SU-DHL-6 (cell line): ENCODE measurements around the gene PLCB2.

ENCODE experiments used
- H2AFZ ChIP-seq: fragments of 200-600 bp; sonication (generic); 2 replicates; pipeline ENCODE4 v1.6.1; 2014; ENCODE audit warnings: low read depth, mild to moderate bottlenecking, moderate library complexity, mixed read lengths, antibody characterized with exemption, low read length; ENCODE audit not compliant: severe bottlenecking
- H3F3A ChIP-seq: fragments of 200-600 bp; shearing (Covaris generic); 2 replicates; pipeline ENCODE4 v1.6.0; 2016; ENCODE audit warnings: antibody characterized with exemption, mild to moderate bottlenecking; ENCODE audit not compliant: insufficient read depth
- H3K27ac ChIP-seq: fragments of 200-600 bp; sonication (generic); 2 replicates; pipeline ENCODE4 v1.5.1; 2016; ENCODE audit warnings: low read depth, mild to moderate bottlenecking, low read length, moderate library complexity, mixed read lengths
- H3K27me3 ChIP-seq: fragments of 200-600 bp; sonication (generic), shearing (Covaris generic); 2 replicates; pipeline ENCODE4 v1.6.0; 2014; ENCODE audit warnings: mild to moderate bottlenecking, low read length
- H3K36me3 ChIP-seq: fragments of 200-600 bp; sonication (generic); 2 replicates; pipeline ENCODE4 v1.6.1; 2014; ENCODE audit warnings: mild to moderate bottlenecking, low read length, mixed read lengths
- H3K4me2 ChIP-seq: fragments of 300-600, 200-600 bp; shearing (Covaris generic), sonication (generic); 2 replicates; pipeline ENCODE4 v1.6.0; 2014; ENCODE audit warnings: low read length, low read depth, mild to moderate bottlenecking; ENCODE audit not compliant: poor library complexity, severe bottlenecking
- H3K4me3 ChIP-seq: fragments of 200-600 bp; sonication (generic); 2 replicates; pipeline ENCODE4 v1.5.1; 2014; ENCODE audit warnings: antibody characterized with exemption, low read length, mild to moderate bottlenecking, mixed read lengths; ENCODE audit not compliant: insufficient read depth, poor library complexity, severe bottlenecking
- H3K79me2 ChIP-seq: fragments of 200-600 bp; sonication (generic); 2 replicates; pipeline ENCODE4 v1.6.1; 2014; ENCODE audit warnings: mild to moderate bottlenecking, low read length, moderate library complexity; ENCODE audit not compliant: insufficient read depth
- H3K9ac ChIP-seq: fragments of 200-600 bp; sonication (generic); 2 replicates; pipeline ENCODE4 v1.7.0; 2014; ENCODE audit warnings: mild to moderate bottlenecking, low read length
- H3K9me2 ChIP-seq: fragments of 200-600 bp; sonication (generic); replicated peaks from 2 replicates; pipeline ENCODE4 v1.6.1; 2014; ENCODE audit warnings: low read length; ENCODE audit not compliant: insufficient read depth
- H3K9me3 ChIP-seq: fragments of 200-600 bp; sonication (generic); 2 replicates; pipeline ENCODE4 v1.6.1; 2014; ENCODE audit warnings: low read length, mixed read lengths; ENCODE audit not compliant: insufficient read depth
- H4K20me1 ChIP-seq: fragments of 200-600 bp; sonication (generic); 2 replicates; pipeline ENCODE4 v1.6.1; 2014; ENCODE audit warnings: low read depth, mild to moderate bottlenecking, antibody characterized with exemption, low read length, moderate library complexity, mixed read lengths
- CTCF ChIP-seq: fragments of 200-600 bp; sonication (generic); IDR thresholded peaks from one replicate; pipeline ENCODE4 v1.5.1; 2017; ENCODE audit warnings: antibody characterized with exemption, mild to moderate bottlenecking, low read length, moderate library complexity; ENCODE audit not compliant: insufficient read depth, poor library complexity, severe bottlenecking
- EZH2phosphoT487 ChIP-seq: fragments of 200-600 bp; sonication (generic), shearing (Covaris generic); conservative IDR thresholded peaks from 2 replicates; pipeline ENCODE4 v1.6.1; 2018; ENCODE audit warnings: mild to moderate bottlenecking, antibody characterized with exemption, low read length, moderate library complexity, mixed read lengths

The PLCB2 gene

GRCh38 chr15:40303576-40303975 is 4.2 kb downstream of the PLCB2 start:
- Histone ChIP-seq H4K20me1 (no peaks in the 10 kb centered on the region), H3K36me3 (no peaks in the 10 kb centered on the region), H3K4me2 (no peak overlapping the region), H3F3A (no peaks in the 10 kb centered on the region), H3K9me2 (no peaks in the 10 kb centered on the region), H3K27me3 (no peaks in the 10 kb centered on the region), H3K27ac (no peak overlapping the region), H3K9ac (no peak overlapping the region), H3K4me3 (no peak overlapping the region), H3K79me2 (no peaks in the 10 kb centered on the region), H3K9me3 (peaks cover 3% of the 10 kb centered on the region; the same call in 1 of the 2 replicates), H2AFZ (no peak overlapping the region)
- TF ChIP-seq EZH2phosphoT487 = no peak
- no peak for TF ChIP-seq CTCF

- Histone ChIP-seq H4K20me1 (no peaks in the 10 kb centered on the region), H3K4me3 (no peak overlapping the region), H3K27me3 (no peaks in the 10 kb centered on the region), H3K9me2 (no peaks in the 10 kb centered on the region), H2AFZ (no peak overlapping the region), H3K9ac (no peak overlapping the region), H3K4me2 (no peak overlapping the region), H3F3A (no peaks in the 10 kb centered on the region), H3K79me2 (no peaks in the 10 kb centered on the region), H3K27ac (no peak overlapping the region), H3K9me3 (peaks cover 3% of the 10 kb centered on the region; the same call in 1 of the 2 replicates), H3K36me3 (no peaks in the 10 kb centered on the region)
- TF ChIP-seq CTCF (no peak), EZH2phosphoT487 (no peak)
Observed at GRCh38 chr15:40302981-40303380, 4.8 kb downstream of the PLCB2 start.

GRCh38 chr15:40302288-40302886 is 5.3 kb downstream of the PLCB2 start:
- H3F3A ChIP-seq = no peaks in the 10 kb centered on the region
- H3K4me3 ChIP-seq = no peak overlapping the region
- H3K9ac ChIP-seq = no peak overlapping the region
- H3K36me3 ChIP-seq = no peaks in the 10 kb centered on the region
- H3K27me3 ChIP-seq = no peaks in the 10 kb centered on the region
- H3K27ac ChIP-seq = no peak overlapping the region
- H3K4me2 ChIP-seq = no peak overlapping the region
- H3K9me3 ChIP-seq = peaks cover 3% of the 10 kb centered on the region; the same call in 1 of the 2 replicates
- H2AFZ ChIP-seq = no peak overlapping the region
- H3K9me2 ChIP-seq = no peaks in the 10 kb centered on the region
- H3K79me2 ChIP-seq = no peaks in the 10 kb centered on the region
- H4K20me1 ChIP-seq = no peaks in the 10 kb centered on the region
- no peak for TF ChIP-seq CTCF
- TF ChIP-seq EZH2phosphoT487 = no peak
